DND-41 (cell line): Measurements from ENCODE around the gene TMEM198.

Source experiments
- ATAC-seq: fragments of 200-7000 bp; cut with Tn5 transposase; 3 replicates; pipeline ENCODE4 v1.9.1; 2021; ENCODE audit warnings: low read depth; ENCODE audit not compliant: insufficient read depth
- DNase-seq: peaks from one replicate; pipeline ENCODE4 v3.0.0-alpha.2; 2020
- H2AFZ ChIP-seq: 2 replicates; pipeline ENCODE4 v1.6.0; 2012; ENCODE audit warnings: low read depth, low read length
- H3K27ac ChIP-seq: 2 replicates; pipeline ENCODE4 v1.5.1; 2012; ENCODE audit warnings: low read length, inconsistent platforms
- H3K27me3 ChIP-seq: fragments of 200-600 bp; sonication (generic); 2 replicates; pipeline ENCODE4 v1.6.0; 2012; ENCODE audit warnings: low read length, mild to moderate bottlenecking, inconsistent platforms; ENCODE audit not compliant: insufficient read depth, poor library complexity
- H3K36me3 ChIP-seq: 2 replicates; pipeline ENCODE4 v1.5.1; 2012; ENCODE audit warnings: low read length, inconsistent platforms; ENCODE audit not compliant: insufficient read depth
- H3K4me1 ChIP-seq: 2 replicates; pipeline ENCODE4 v1.5.1; 2012; ENCODE audit warnings: mild to moderate bottlenecking, low read length; ENCODE audit not compliant: insufficient read depth
- H3K4me2 ChIP-seq: 2 replicates; pipeline ENCODE4 v1.6.0; 2012; ENCODE audit warnings: mild to moderate bottlenecking, moderate library complexity, low read length, inconsistent platforms; ENCODE audit not compliant: insufficient read depth
- H3K4me3 ChIP-seq, 2 experiments: fragments of 200-600 bp in 1 of 2; shearing (Covaris generic) in 1 of 2; 2 replicates each; pipeline ENCODE4 v1.5.1; 2012 to 2016; ENCODE audit warnings: inconsistent platforms in 2 of 2, low read length in 2 of 2, mild to moderate bottlenecking in 2 of 2, low read depth in 1 of 2, moderate library complexity in 1 of 2
- H3K79me2 ChIP-seq: 2 replicates; pipeline ENCODE4 v1.6.0; 2012; ENCODE audit warnings: low read length, inconsistent platforms; ENCODE audit not compliant: insufficient read depth
- H3K9ac ChIP-seq: 2 replicates; pipeline ENCODE4 v1.6.0; 2012; ENCODE audit warnings: low read depth, mild to moderate bottlenecking, inconsistent platforms, low read length, moderate library complexity
- H3K9me3 ChIP-seq: 2 replicates; pipeline ENCODE4 v1.5.1; 2012; ENCODE audit warnings: low read length, moderate library complexity, mild to moderate bottlenecking, inconsistent platforms; ENCODE audit not compliant: insufficient read depth, severe bottlenecking
- H4K20me1 ChIP-seq: 2 replicates; pipeline ENCODE4 v1.6.0; 2012; ENCODE audit warnings: low read length; ENCODE audit not compliant: insufficient read depth
- EZH2 ChIP-seq: IDR thresholded peaks from 3 replicates; pipeline ENCODE4 v1.6.1; 2012; ENCODE audit warnings: borderline replicate concordance, low read depth, mild to moderate bottlenecking, moderate library complexity, low read length, inconsistent platforms; ENCODE audit not compliant: severe bottlenecking
- TF ChIP-seq, protein P1 (sequence below): IDR thresholded peaks from 2 replicates; pipeline ENCODE4 v1.5.1; 2012; ENCODE audit warnings: borderline replicate concordance, low read length, moderate library complexity, mild to moderate bottlenecking; ENCODE audit not compliant: poor library complexity, severe bottlenecking; ENCODE audit errors: extremely low read depth

TMEM198 gene

DNA sequence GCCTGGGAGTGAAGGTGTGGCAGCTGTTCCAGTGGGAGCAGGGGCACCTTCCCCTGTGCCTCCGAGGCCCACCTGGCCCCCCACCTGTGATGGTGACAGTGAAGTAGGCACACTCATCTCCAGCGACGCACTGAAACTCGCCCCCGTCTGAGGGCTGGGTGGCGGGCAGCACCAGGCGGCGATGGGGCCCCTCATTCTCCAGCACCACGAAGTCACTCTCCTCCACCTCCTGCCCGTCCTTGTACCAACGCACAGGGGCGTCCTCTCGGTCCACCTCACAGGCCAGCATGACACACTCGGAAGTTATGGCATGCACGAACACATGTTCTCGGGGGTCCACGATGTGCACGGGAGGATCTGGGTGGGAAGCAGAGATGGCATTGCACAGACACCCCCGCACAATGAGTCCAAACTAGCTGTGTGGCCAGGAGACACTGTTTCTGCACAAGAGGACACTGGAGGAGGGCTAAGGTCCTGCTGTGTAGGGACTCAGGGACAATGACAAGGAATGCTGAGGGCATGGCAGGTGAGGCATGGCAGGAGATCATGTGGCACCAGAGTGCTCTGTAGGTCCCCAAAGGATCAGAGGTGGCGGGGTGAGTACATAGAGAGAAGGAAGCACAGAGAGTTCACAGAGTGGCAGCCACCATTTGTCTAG, 19.6 kb downstream of the TMEM198 start:
- Histone ChIP-seq H3K4me2 (no peak overlapping the region), H3K4me3 (no peak overlapping the region), H3K27me3 (no peaks in the 10 kb centered on the region), H4K20me1 (no peaks in the 10 kb centered on the region; the same call in 1 of the 2 replicates), H3K9ac (no peak overlapping the region), H3K79me2 (no peaks in the 10 kb centered on the region), H3K4me1 (no peaks in the 10 kb centered on the region), H3K27ac (no peak overlapping the region), H2AFZ (no peak overlapping the region), H3K36me3 (no peaks in the 10 kb centered on the region), H3K9me3 (no peaks in the 10 kb centered on the region)
- DNase-seq (no peak), ATAC-seq (no peak)
- no peak for TF ChIP-seq EZH2
- TF ChIP-seq, protein P1, sequence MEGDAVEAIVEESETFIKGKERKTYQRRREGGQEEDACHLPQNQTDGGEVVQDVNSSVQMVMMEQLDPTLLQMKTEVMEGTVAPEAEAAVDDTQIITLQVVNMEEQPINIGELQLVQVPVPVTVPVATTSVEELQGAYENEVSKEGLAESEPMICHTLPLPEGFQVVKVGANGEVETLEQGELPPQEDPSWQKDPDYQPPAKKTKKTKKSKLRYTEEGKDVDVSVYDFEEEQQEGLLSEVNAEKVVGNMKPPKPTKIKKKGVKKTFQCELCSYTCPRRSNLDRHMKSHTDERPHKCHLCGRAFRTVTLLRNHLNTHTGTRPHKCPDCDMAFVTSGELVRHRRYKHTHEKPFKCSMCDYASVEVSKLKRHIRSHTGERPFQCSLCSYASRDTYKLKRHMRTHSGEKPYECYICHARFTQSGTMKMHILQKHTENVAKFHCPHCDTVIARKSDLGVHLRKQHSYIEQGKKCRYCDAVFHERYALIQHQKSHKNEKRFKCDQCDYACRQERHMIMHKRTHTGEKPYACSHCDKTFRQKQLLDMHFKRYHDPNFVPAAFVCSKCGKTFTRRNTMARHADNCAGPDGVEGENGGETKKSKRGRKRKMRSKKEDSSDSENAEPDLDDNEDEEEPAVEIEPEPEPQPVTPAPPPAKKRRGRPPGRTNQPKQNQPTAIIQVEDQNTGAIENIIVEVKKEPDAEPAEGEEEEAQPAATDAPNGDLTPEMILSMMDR: no peak

DNA sequence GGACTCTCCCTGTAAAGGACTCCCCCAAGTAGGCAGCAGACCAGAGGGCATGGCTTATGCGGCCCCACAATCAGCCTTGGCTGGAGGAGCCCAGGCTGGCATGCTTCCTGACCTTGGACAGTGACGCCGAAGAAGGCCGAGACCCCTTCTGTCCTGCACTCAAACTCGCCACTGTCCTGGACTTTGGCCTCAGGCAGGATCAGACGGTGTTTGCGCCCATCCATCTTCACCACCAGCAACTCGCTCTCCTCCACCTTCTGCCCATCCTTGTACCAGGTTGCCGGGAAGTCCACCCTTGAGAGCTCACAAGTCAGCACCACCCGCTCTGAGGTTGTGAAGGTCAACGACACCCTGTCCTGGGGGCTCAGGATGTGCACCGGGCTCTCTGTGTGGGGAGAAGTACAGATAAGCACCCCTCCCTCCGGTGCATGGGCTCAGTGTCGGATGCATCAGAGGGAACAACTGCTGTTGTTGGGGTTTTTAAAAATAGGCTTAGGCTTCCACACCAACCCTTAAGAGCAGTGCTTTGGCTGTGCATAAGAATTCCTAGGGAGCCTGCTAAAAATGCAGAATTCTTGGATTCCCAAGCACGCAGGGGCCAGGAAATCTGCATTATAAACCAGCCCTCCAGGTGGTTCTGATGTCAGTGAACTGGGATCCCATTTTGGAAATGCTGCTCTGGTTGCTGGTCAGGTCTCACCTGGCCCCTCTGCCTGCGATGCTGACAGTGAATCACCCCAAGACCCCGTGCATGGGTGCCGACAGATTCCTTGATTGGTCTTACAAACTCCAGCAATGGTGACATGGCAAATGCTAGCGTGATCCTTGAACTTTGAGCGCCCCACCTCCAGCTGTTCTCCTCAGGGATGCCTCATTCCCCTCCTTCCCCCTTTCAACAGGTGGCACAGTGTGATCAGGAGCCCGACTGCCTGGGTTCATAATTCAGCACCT, 21.6 kb downstream of the TMEM198 start:
- H3K4me3 ChIP-seq: no peak overlapping the region
- ATAC-seq (no peak), DNase-seq (no peak)
- H3K79me2 ChIP-seq: no peaks in the 10 kb centered on the region
- no peaks in the 10 kb centered on the region for H4K20me1 ChIP-seq
- TF ChIP-seq EZH2: no peak
- no peak overlapping the region for H2AFZ ChIP-seq
- no peak overlapping the region for H3K4me2 ChIP-seq
- no peak overlapping the region for H3K27ac ChIP-seq
- H3K4me1 ChIP-seq: 0 out of 2 replicates have a peak, but pooled peaks cover under 1% of the 10 kb centered on the region
- H3K9ac ChIP-seq: no peak overlapping the region
- no peaks in the 10 kb centered on the region for H3K9me3 ChIP-seq
- H3K36me3 ChIP-seq: no peaks in the 10 kb centered on the region; the same call in 1 of the 2 replicates
- no peaks in the 10 kb centered on the region for H3K27me3 ChIP-seq

DNA sequence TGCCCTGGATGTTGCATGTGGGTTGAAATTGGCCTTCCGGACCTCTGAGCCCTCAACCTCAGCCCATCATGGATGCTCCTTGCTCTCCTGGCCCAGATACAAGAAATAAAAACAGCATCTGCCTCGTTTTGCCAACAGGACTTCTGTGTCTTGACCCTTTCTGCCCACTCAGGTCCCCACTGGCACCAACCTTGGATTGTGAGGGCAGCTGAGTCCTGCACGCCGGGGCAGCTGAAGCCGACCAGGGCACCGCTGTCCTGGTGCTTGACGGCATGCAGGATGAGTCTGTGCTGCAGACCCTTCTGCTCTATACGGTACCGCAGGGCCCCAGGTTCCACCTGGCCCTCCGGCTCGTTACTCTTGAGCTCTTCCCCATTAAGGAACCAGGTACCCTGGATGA, 22.8 kb downstream of the TMEM198 start:
- peaks cover 1% of the 10 kb centered on the region for H3K27me3 ChIP-seq
- TF ChIP-seq, protein P1: no peak
- TF ChIP-seq EZH2: no peak
- no peaks in the 10 kb centered on the region; the same call in 1 of the 2 replicates for H3K36me3 ChIP-seq
- DNase-seq: no peak
- H3K27ac ChIP-seq: no peak overlapping the region
- no peak overlapping the region for H2AFZ ChIP-seq
- no peaks in the 10 kb centered on the region for H3K9me3 ChIP-seq
- no peak overlapping the region for H3K4me3 ChIP-seq
- H3K9ac ChIP-seq: no peak overlapping the region
- H3K79me2 ChIP-seq: no peaks in the 10 kb centered on the region
- no peak for ATAC-seq
- H4K20me1 ChIP-seq: no peaks in the 10 kb centered on the region
- peaks cover 6% of the 10 kb centered on the region for H3K4me1 ChIP-seq
- H3K4me2 ChIP-seq: no peak overlapping the region

DNA sequence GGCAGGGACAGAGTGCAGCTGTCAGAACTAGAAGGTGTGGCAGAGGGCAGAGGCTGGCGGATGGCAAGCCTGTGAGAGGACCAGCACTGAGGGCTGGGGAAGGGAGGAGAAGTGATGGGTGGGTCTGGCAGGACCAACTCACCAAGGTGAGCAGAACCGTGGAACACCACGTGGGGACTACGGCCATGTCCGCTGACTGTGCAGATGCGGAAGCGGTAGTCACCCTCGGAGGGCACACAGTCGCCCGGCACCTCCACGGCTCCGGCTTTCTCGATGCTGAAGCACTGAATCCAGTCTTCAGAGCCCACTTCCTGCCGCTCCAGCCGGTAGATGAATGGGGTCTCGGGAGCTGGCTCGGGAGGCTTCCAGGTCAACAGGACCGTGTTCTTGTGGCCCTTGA, 23.3 kb downstream of the TMEM198 start:
- no peaks in the 10 kb centered on the region for H3K9me3 ChIP-seq
- no peak overlapping the region for H3K27ac ChIP-seq
- ATAC-seq (no peak), DNase-seq (no peak)
- no peak overlapping the region for H3K9ac ChIP-seq
- H3K79me2 ChIP-seq: no peaks in the 10 kb centered on the region
- H3K4me1 ChIP-seq: peaks cover 9% of the 10 kb centered on the region
- no peak overlapping the region for H3K4me2 ChIP-seq
- no peak for TF ChIP-seq EZH2
- TF ChIP-seq, protein P1: no peak
- peaks cover 6% of the 10 kb centered on the region for H3K27me3 ChIP-seq
- no peaks in the 10 kb centered on the region for H4K20me1 ChIP-seq
- no peak overlapping the region for H2AFZ ChIP-seq
- H3K4me3 ChIP-seq: no peak overlapping the region
- no peaks in the 10 kb centered on the region; the same call in 1 of the 2 replicates for H3K36me3 ChIP-seq
